Subcutaneous abdominal adipose tissue (tissue), 5 donors: Measurements from ENCODE around the gene RNU6-7.

Experiments used
- H3K27ac ChIP-seq: one replicate; pipeline ENCODE4 v1.7.0; 2013; ENCODE audit warnings: low read depth, mild to moderate bottlenecking, inconsistent platforms, low read length, moderate library complexity
- H3K27me3 ChIP-seq, 5 donors: one replicate each; pipeline ENCODE4 v1.7.0; 2013; ENCODE audit warnings: low read length in 5 of 5, inconsistent platforms in 1 of 5; ENCODE audit not compliant: control insufficient read depth in 5 of 5, insufficient read depth in 4 of 5
- H3K36me3 ChIP-seq, 5 donors: one replicate each; pipeline ENCODE4 v1.7.0; 2013; ENCODE audit warnings: low read length in 5 of 5; ENCODE audit not compliant: control insufficient read depth in 5 of 5, insufficient read depth in 5 of 5
- H3K4me1 ChIP-seq, 5 donors: one replicate each; pipeline ENCODE4 v1.7.0; 2013; ENCODE audit warnings: low read length in 5 of 5, mild to moderate bottlenecking in 3 of 5, moderate library complexity in 1 of 5; ENCODE audit not compliant: control insufficient read depth in 5 of 5, insufficient read depth in 5 of 5
- H3K4me3 ChIP-seq, 5 donors: one replicate each; pipeline ENCODE4 v1.7.0; 2013; ENCODE audit warnings: low read length in 5 of 5, low read depth in 1 of 5
- H3K9ac ChIP-seq, 5 donors: one replicate each; pipeline ENCODE4 v1.7.0; 2013; ENCODE audit warnings: low read length in 5 of 5, mild to moderate bottlenecking in 4 of 5, moderate library complexity in 3 of 5
- H3K9me3 ChIP-seq, 5 donors: one replicate each; pipeline ENCODE4 v1.7.0; 2013; ENCODE audit warnings: low read length in 5 of 5; ENCODE audit not compliant: control insufficient read depth in 5 of 5
- donor health status: healthy.
- donor health status: healthy.
- donor health status: healthy.
- donor health status: healthy.
- donor health status: healthy.

Gene RNU6-7

DNA sequence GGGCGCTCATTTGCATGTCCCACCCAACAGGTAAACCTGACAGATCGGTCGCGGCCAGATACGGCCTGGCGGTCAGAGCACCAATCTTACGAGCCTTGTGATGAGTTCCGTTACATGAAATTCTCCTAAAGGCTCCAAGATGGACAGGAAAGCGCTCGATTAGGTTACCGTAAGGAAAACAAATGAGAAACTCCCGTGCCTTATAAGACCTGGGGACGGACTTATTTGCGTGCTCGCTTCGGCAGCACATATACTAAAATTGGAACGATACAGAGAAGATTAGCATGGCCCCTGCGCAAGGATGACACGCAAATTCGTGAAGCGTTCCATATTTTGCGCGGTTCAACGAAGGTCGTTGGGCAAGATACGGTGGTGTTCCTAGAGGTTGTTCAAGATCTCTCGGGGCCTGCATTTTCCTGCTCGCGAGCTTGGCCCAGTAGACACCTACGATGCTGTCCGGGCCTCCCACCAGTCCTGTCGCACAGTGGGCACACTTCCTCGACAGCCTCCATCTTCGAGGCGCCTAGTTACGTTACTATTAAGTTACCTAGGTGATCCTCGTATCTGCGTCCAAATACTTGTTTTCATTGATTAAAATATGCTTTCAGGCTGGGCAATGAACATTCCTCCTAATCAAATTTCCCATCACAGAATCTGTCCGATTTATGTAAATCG, at the start of gene RNU6-7:
TSS of gene RNU6-7 (plus strand) at position 230 of the 675 bp plus-strand sequence.
- peak within 1 kb of the TSS; percentile 92 to 98 (median 96) for H3K4me3 ChIP-seq
- H3K36me3 ChIP-seq: no peaks in the 10 kb centered on the region
- peak within 1 kb of the TSS; percentile 79 for H3K27ac ChIP-seq
- peaks cover 3 to 38% (median 33%) of the 10 kb centered on the region in 5 donors for H3K4me1 ChIP-seq
- no peaks in the 10 kb centered on the region for H3K27me3 ChIP-seq
- H3K9ac ChIP-seq: peak within 1 kb of the TSS; percentile 12 to 90 (median 84)
- no peaks in the 10 kb centered on the region for H3K9me3 ChIP-seq

DNA sequence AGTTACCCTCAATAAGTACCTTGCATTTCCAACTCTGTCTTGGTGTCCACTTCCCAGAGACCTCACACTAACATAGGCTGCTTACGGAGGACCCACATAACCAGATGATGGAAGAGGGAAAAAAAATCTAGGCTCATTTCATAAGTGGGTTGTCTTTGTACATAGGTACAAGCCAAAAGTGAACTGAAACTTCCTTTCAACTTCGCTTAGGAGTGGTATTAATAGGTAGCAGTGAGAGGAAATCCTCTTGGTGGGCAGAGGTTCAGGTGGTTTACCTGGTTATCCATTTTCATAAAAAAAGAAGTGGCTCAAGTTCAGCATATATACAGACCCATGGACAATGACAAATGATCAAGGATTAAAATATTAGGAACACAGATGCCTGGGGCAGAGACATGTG, 35.8 kb upstream of the RNU6-7 start:
- H3K27ac ChIP-seq: no peak overlapping the region
- H3K4me1 ChIP-seq: no peaks in the 10 kb centered on the region
- H3K9ac ChIP-seq: no peak overlapping the region
- H3K4me3 ChIP-seq: no peak overlapping the region
- peaks cover 0 to 3% (median 0%) of the 10 kb centered on the region in 5 donors for H3K9me3 ChIP-seq
- H3K36me3 ChIP-seq: no peaks in the 10 kb centered on the region
- no peaks in the 10 kb centered on the region for H3K27me3 ChIP-seq

- no peak overlapping the region for H3K4me3 ChIP-seq
- H3K27ac ChIP-seq: no peak overlapping the region
- H3K36me3 ChIP-seq: no peaks in the 10 kb centered on the region
- H3K4me1 ChIP-seq: no peaks in the 10 kb centered on the region
- no peak overlapping the region for H3K9ac ChIP-seq
- H3K9me3 ChIP-seq: no peaks in the 10 kb centered on the region
- no peaks in the 10 kb centered on the region for H3K27me3 ChIP-seq
These were observed 34.9 kb upstream of the RNU6-7 start for GRCh38 chr14:32166924-32167323.

DNA sequence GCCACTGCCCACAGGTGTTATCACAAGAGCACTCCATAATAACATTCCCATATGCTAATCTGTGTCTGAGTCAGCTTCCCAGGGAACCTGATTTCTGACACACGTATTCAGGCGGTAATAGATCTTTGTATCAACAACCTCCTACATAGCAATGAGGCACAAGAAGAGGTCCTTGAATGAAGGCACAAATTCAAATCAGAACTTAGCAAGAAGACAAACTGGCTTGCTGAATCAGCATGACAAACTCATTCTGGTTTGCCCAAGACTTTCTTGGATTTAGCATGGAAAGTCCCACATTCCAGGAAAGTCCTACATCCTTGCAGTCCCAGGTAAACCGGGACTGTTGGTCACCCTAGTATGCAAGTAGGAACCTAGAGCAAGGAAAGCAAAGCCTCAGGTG, 33.9 kb upstream of the RNU6-7 start:
- no peak overlapping the region for H3K27ac ChIP-seq
- no peaks in the 10 kb centered on the region for H3K27me3 ChIP-seq
- no peaks in the 10 kb centered on the region for H3K36me3 ChIP-seq
- no peak overlapping the region for H3K9ac ChIP-seq
- H3K4me1 ChIP-seq: no peaks in the 10 kb centered on the region
- no peak overlapping the region for H3K4me3 ChIP-seq
- H3K9me3 ChIP-seq: no peaks in the 10 kb centered on the region

GRCh38 chr14:32169191-32169590, 32.7 kb upstream of the RNU6-7 start:
- no peak overlapping the region for H3K4me3 ChIP-seq
- no peaks in the 10 kb centered on the region for H3K4me1 ChIP-seq
- H3K9me3 ChIP-seq: no peaks in the 10 kb centered on the region
- H3K36me3 ChIP-seq: no peaks in the 10 kb centered on the region
- no peak overlapping the region for H3K9ac ChIP-seq
- no peaks in the 10 kb centered on the region for H3K27me3 ChIP-seq
- H3K27ac ChIP-seq: no peak overlapping the region

DNA sequence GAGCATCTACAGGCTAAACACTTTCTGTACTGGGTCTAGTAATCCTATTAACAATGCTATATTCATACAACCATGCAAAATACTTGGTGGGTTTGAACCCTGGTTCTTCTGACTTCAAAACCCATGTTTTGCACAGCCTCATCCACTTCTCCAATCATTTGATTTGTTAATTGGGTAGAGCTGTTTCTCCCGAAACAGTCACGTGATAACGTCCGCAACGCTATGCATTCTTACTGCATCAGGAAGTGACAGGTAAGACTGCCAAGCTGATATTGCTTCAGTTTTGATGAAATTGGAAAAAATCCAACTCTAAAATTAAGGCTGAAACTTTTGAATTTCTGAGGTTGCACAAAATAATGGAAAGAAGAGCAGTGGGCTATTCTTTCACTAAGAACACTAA, 30.4 kb upstream of the RNU6-7 start:
- no peaks in the 10 kb centered on the region for H3K27me3 ChIP-seq
- no peak overlapping the region for H3K4me3 ChIP-seq
- H3K27ac ChIP-seq: no peak overlapping the region

DNA sequence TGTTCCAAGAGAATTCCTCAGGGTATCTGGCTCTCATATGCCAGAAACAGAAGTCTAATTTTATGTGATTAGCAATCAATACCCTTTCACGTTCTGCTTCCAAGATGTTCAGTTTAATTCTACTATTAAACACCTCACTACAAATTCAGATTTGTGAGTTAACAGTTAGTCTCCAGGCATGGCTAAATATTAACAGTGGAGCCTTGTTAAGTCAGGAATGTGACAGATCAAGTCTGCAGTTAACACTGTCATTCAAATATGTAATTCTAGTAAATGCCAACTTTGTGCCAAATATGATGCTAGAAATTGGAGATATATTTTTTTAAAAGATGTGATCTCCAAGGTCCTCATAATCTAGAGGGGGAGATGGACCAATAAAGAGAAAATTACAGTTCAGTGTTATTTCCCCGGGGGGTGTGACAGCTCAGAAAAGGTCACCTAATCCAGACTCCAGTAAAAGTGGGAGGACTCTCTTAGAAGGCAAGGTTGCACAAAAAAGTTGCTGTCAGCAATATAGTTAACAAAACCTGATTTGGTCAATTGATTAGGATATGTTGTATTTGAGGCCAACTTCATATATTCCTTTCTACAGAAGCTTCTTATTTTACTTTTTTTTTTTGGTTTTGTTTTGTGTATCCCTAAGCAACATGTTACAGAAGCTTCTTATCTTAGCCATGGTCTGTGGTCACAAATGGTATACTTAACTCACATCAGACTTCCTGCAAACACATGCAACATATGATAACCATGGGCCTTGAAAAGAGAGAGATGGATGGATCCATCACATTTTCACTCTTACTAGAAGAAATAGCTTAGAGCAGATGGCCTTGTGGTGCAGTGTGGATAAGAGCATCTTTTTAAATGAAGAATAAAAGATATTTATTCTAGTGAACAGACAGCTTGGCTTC, 18.4 kb upstream of the RNU6-7 start:
- Histone ChIP-seq H3K4me3 (no peak overlapping the region), H3K4me1 (no peaks in the 10 kb centered on the region), H3K36me3 (no peaks in the 10 kb centered on the region), H3K9me3 (peaks cover 2 to 16% (median 5%) of the 10 kb centered on the region in 5 donors), H3K27me3 (no peaks in the 10 kb centered on the region), H3K9ac (no peak overlapping the region), H3K27ac (no peak overlapping the region)

More for the DNA sequence above, 30.4 kb upstream of the RNU6-7 start:
- Histone ChIP-seq H3K9ac (no peak overlapping the region), H3K4me1 (no peaks in the 10 kb centered on the region), H3K9me3 (no peaks in the 10 kb centered on the region), H3K36me3 (no peaks in the 10 kb centered on the region)

GRCh38 chr14:32185097-32185496, 16.7 kb upstream of the RNU6-7 start:
- no peaks in the 10 kb centered on the region for H3K4me1 ChIP-seq
- H3K4me3 ChIP-seq: no peak overlapping the region
- H3K27ac ChIP-seq: no peak overlapping the region
- no peak overlapping the region for H3K9ac ChIP-seq
- H3K27me3 ChIP-seq: no peaks in the 10 kb centered on the region
- peaks cover 2 to 13% (median 5%) of the 10 kb centered on the region in 5 donors for H3K9me3 ChIP-seq
- H3K36me3 ChIP-seq: no peaks in the 10 kb centered on the region

DNA sequence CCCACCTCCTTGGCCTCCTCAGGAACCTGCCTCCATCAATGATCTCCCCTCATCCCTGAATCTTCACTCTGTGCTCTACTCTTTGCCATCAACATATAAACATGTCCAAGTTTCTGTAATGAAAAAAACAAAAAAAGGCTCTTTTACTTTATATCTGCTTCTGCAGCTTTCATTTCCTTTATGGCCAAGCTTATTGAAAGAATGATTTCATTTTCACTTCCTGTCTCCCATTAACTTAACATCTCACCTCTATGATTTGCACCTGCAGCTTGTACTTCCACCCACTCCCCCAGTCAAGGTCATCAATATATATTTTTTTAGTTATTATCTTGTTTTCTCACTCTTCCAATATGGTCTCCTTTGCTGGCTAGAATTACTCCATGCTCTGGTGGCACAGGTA, 15.6 kb upstream of the RNU6-7 start:
- no peak overlapping the region for H3K9ac ChIP-seq
- peaks cover 0 to 3% (median 0%) of the 10 kb centered on the region in 5 donors for H3K4me1 ChIP-seq
- no peak overlapping the region for H3K27ac ChIP-seq
- H3K9me3 ChIP-seq: peaks cover 0 to 13% (median 5%) of the 10 kb centered on the region in 5 donors
- no peak overlapping the region for H3K4me3 ChIP-seq
- no peaks in the 10 kb centered on the region for H3K27me3 ChIP-seq
- no peaks in the 10 kb centered on the region for H3K36me3 ChIP-seq

- peaks cover 0 to 10% (median 5%) of the 10 kb centered on the region in 5 donors for H3K9me3 ChIP-seq
- H3K4me1 ChIP-seq: peaks cover 0 to 3% (median 0%) of the 10 kb centered on the region in 5 donors
- no peaks in the 10 kb centered on the region for H3K36me3 ChIP-seq
- no peak overlapping the region for H3K4me3 ChIP-seq
- H3K27me3 ChIP-seq: no peaks in the 10 kb centered on the region
- no peak overlapping the region for H3K9ac ChIP-seq
- no peak overlapping the region for H3K27ac ChIP-seq
These were observed 12.0 kb upstream of the RNU6-7 start for GRCh38 chr14:32189811-32190210.
